ENCODE measurements around the gene GAP43.

The GAP43 gene

GRCh38 chr3:115710799-115711198 is 87.5 kb downstream of the GAP43 start:
- Histone ChIP-seq H3K4me3 (replicated peaks; ENCODE audit: low read depth, low read length) (no peak overlapping the region), H3K27me3 (replicated peaks; ENCODE audit: control insufficient read depth, insufficient read depth, low read length) (no peaks in the 10 kb centered on the region), H3K36me3 (ENCODE audit: control insufficient read depth, insufficient read depth, low read length) (no peaks in the 10 kb centered on the region)
- no peak for DNase-seq (ENCODE audit: extremely low read depth, insufficient read length)
- no peak for TF ChIP-seq CTCF (IDR thresholded peaks at IDR 0.05; ENCODE audit: insufficient read depth, low read length, poor library complexity, severe bottlenecking)

GRCh38 chr3:115712871-115713270 is 89.6 kb downstream of the GAP43 start:
- no peaks in the 10 kb centered on the region for H3K27me3 ChIP-seq (replicated peaks; ENCODE audit: control insufficient read depth, insufficient read depth, low read length)
- no peak for TF ChIP-seq CTCF (IDR thresholded peaks at IDR 0.05; ENCODE audit: insufficient read depth, low read length, poor library complexity, severe bottlenecking)
- H3K36me3 ChIP-seq (ENCODE audit: control insufficient read depth, insufficient read depth, low read length) = no peaks in the 10 kb centered on the region
- H3K4me3 ChIP-seq (replicated peaks; ENCODE audit: low read depth, low read length) = no peak overlapping the region
- DNase-seq (ENCODE audit: extremely low read depth, insufficient read length) = no peak

GRCh38 chr3:115713284-115713683 is 90.0 kb downstream of the GAP43 start:
- no peaks in the 10 kb centered on the region for H3K27me3 ChIP-seq (replicated peaks; ENCODE audit: control insufficient read depth, insufficient read depth, low read length)
- H3K36me3 ChIP-seq (ENCODE audit: control insufficient read depth, insufficient read depth, low read length) = no peaks in the 10 kb centered on the region
- TF ChIP-seq CTCF (IDR thresholded peaks at IDR 0.05; ENCODE audit: insufficient read depth, low read length, poor library complexity, severe bottlenecking) = no peak
- DNase-seq (ENCODE audit: extremely low read depth, insufficient read length) = no peak
- no peak overlapping the region for H3K4me3 ChIP-seq (replicated peaks; ENCODE audit: low read depth, low read length)

- no peak for TF ChIP-seq CTCF (IDR thresholded peaks at IDR 0.05; ENCODE audit: insufficient read depth, low read length, poor library complexity, severe bottlenecking)
- Histone ChIP-seq H3K4me3 (replicated peaks; ENCODE audit: low read depth, low read length) (no peak overlapping the region), H3K27me3 (replicated peaks; ENCODE audit: control insufficient read depth, insufficient read depth, low read length) (no peaks in the 10 kb centered on the region), H3K36me3 (ENCODE audit: control insufficient read depth, insufficient read depth, low read length) (no peaks in the 10 kb centered on the region)
- DNase-seq (ENCODE audit: extremely low read depth, insufficient read length) = no peak
These were observed 92.0 kb downstream of the GAP43 start for GRCh38 chr3:115715241-115715745.

- H3K36me3 ChIP-seq (ENCODE audit: control insufficient read depth, insufficient read depth, low read length) = no peaks in the 10 kb centered on the region
- no peak overlapping the region for H3K4me3 ChIP-seq (replicated peaks; ENCODE audit: low read depth, low read length)
- DNase-seq (ENCODE audit: extremely low read depth, insufficient read length) = no peak
- no peak for TF ChIP-seq CTCF (IDR thresholded peaks at IDR 0.05; ENCODE audit: insufficient read depth, low read length, poor library complexity, severe bottlenecking)
- no peaks in the 10 kb centered on the region for H3K27me3 ChIP-seq (replicated peaks; ENCODE audit: control insufficient read depth, insufficient read depth, low read length)
These were observed 97.7 kb downstream of the GAP43 start for GRCh38 chr3:115720983-115721382.

- Histone ChIP-seq H3K36me3 (ENCODE audit: control insufficient read depth, insufficient read depth, low read length) (no peaks in the 10 kb centered on the region), H3K4me3 (replicated peaks; ENCODE audit: low read depth, low read length) (no peak overlapping the region), H3K27me3 (replicated peaks; ENCODE audit: control insufficient read depth, insufficient read depth, low read length) (no peaks in the 10 kb centered on the region)
- no peak for TF ChIP-seq CTCF (IDR thresholded peaks at IDR 0.05; ENCODE audit: insufficient read depth, low read length, poor library complexity, severe bottlenecking)
- DNase-seq (ENCODE audit: extremely low read depth, insufficient read length) = no peak
These were observed 102.5 kb downstream of the GAP43 start for GRCh38 chr3:115725800-115726199.
